ENCODE results near the gene AACS.
"Not testable (repeated sequence)": the region's sequence is repeated elsewhere in the genome, so short reads cannot be mapped to it uniquely, and the experiment has no call there.

AACS gene

GRCh38 chr12:125092872-125093680, 27.8 kb downstream of the AACS start:
- no peak for DNase-seq

GRCh38 chr12:125093681-125094330, 28.6 kb downstream of the AACS start:
- no peak for DNase-seq

- no peak for DNase-seq
Measured at GRCh38 chr12:125096894-125097293, 31.7 kb downstream of the AACS start.

DNA sequence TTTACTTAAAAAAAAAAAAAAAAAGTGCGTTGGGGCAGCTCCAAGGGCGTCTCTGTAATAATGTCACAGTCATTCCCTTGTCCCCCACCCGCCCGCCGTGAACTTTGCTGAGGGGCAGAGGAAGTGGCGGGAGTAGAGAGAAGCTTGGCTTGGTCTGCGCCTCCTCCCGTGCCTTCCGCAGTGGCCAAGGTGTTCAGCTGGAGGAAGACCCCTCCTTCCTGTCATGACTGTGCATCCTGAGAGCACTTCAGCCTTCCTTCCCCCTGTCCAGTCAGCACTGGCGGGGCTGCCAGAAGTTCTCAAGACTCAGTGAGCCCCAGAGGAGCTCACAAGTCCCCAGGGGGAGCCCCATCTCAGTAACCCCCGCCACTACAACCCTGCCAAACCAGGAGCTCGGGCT, 32.2 kb downstream of the AACS start:
- no peak for DNase-seq

DNA sequence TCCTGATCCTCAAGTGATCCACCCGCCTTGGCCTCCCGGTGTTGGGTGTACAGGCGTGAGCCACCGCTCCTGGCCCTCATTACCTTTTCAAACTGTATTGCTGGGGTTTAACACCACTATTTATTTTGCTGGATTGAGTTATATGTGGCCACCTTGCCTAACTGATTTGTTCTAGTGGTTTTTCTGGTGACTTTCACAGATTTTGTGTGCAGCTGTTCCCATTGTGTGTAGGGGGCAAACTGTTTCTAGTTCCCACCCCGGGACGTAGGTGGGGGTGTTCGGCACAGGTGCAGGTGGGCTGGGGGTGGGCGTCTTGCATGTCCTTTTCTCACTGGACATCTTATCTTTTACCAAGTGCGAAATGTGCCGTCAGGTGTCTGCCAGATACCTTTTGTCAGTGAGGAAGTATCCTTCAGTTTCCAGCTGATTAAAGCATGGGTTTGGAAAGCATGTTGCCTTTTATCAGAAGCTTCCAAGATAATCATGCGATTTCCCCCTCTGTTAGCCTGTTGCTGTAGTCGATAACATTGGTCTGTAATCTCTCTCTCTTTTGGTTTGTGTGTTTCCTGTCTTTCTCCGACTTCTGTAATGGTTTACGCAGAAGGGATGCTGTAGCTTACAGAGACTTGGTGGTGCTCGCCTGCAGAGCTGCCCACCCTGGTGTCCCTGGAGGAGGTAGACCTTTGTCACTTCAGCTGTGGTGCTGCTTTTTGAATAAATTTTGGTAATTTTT, 33.6 kb downstream of the AACS start:
- DNase-seq: no peak

- no peak for DNase-seq
Measured at GRCh38 chr12:125099409-125099782, 34.2 kb downstream of the AACS start.

GRCh38 chr12:125100551-125101434, 35.6 kb downstream of the AACS start:
- no peak for DNase-seq

GRCh38 chr12:125104982-125105381, 39.7 kb downstream of the AACS start:
- DNase-seq: no peak

DNA sequence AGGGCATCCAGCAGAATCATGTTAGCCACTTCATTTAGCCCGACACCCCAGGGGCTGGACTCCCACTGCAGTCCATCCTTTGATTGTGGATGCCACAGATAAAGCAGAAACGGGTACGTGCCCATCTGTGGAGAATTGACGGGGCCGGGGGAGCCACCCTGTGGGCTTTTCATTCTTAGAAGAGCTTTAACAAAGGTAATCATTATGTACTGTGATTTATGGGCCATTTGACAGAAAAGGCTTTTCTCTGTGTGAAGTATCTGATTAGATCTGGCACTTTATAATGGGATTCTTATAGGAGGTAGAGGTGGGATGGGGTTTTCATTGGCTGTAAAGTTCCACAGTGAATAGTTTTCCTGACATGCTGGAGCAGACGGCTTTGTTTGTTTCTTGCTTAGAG, 40.4 kb downstream of the AACS start:
- DNase-seq: no peak

DNA sequence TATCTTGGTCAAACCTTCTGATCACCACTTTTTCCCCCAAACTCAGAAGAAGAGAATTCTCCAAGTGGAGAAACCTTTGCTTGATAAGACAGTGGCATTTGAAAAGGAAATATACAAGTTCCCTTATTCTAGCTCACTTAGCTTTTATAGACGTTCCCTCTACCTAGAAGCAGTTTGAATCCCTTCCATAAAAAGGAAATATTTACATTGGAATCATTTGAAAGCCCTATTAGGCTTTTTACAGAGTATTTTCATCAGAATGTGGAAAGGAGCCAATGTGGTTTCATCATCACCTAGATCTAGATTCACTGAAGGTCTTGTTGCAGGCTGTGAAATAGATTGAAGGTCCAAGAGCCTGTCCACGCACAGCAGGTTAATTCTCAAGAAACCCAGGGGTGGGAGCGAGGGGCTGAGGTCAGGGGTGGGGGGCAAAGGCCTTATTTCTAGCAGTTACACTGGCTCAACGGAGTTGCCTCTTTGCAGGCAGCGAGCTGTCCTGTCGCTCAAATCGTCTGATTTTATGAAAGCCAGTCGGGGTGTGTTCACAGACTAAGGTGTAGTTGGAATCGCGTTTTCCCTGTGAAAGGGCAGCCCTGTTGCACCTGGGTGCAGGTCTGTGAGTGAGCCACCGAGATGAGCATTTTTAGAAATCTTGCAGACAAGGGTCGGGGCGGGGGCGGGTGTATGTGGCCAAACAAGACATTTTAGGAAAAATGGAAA, 45.6 kb downstream of the AACS start:
- no peak for DNase-seq

DNA sequence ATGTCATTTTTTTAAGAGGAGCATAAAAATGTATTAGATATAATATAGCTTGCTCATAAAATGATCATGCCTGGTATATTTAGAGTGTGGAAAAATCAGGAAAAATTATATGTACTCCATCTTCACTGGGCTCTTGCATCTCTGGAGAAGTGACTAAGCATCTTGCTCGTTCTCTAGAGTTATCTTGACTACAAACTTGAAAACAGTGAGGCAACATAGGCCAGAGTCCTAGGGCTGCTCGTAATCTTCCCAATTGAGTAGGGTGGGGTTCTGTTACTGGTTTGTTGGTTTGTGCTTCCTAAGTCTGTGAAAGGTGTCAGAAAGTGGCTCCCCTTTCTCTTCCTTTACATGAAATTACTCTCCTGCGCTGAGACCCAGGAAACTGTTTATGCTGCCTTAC, 46.2 kb downstream of the AACS start:
- no peak for DNase-seq

- DNase-seq: not testable (repeated sequence)
Measured at GRCh38 chr12:125112614-125113013, 47.4 kb downstream of the AACS start.

DNA sequence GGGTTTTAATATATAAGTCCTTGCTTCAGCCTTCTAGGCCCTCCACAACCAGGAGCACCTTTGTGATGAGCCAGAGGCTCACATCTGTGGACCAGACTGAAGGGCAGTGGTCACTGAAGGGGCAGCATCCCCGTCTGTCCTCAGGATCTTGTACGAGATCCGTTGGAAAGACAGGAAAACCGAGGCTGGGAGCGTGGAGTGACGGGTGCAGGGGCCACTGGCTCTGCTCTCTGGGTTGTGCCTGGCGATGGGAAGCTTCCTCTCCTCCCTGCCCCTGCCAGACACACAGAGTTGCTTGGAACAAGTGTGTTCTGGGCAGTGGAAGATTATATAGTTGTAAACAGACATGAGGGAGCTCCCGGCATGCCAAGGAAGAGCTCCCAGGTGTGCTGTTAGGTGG, 48.0 kb downstream of the AACS start:
- no peak for DNase-seq

- no peak for DNase-seq
Measured at GRCh38 chr12:125113789-125114188, 48.6 kb downstream of the AACS start.

DNA sequence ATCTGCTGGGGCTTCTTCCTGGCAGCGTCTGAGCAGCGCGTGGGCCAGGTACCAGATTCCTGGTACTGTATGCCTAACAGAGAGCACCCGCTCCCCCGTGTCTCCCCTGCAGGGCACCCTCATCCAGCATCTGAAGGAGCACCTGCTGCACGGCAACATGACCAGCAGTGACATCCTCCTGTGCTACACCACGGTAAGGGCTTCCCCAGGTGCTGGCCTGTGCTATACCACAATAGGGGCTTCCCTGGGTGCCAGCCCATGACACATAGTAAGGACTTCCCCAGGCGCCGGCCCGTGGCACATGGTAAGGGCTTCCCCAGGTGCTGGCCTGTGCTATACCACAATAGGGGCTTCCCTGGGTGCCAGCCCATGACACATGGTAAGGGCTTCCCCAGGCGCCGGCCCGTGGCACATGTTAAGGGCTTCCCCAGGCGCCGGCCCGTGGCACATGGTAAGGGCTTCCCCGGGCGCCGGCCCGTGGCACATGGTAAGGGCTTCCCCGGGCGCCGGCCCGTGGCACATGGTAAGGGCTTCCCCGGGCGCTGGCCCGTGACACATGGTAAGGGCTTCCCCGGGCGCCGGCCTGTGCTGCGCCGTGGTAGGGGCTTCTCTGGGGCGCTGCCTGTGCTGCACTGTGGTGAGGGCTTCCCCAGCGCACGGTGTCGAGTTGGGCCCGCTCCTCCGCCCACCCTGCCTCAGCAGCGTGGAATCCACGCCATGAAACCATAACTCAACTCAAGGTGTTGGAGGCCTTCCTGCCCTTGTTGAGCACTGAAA, 49.3 kb downstream of the AACS start:
- no peak for DNase-seq

DNA sequence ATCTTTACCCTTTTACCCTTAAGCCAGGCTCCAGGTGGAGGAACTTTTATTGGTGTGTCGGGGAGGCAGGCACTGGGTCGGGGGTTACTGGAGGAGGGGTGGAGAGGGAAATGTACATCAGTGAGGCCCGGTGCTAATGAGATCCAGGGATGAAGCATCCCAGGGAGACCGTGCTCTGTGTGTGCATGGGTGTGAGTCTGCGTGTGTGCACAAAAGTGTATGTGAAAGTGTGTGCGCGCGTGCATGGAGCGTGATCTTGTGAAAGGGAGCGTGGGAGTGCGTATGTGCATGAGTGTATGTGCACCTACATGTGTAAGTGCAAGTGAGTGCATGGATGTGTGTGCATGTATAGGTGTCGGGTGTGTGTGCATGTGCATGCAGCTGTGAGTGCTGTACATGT, 55.3 kb downstream of the AACS start:
- DNase-seq: no peak

DNA sequence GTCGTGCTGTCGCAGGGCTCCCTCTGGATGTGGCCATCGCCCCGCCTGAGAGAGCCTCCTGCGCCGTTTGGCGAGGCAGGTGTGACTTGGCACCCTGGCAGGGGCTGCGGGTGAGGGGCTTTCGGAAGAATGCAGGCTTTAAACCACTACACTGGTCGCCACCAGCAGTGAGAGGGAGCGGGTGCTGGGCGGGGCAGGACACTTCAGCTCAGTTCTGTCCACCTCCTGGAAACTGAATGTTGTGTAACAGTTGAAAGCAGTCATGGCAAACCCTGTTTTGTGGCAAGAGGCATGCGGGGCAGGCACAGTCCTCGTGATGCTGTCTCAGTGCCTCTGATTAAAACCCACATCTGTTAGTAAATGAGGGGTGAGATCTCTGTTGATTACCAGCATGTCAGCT, 55.9 kb downstream of the AACS start:
- no peak for DNase-seq

DNA sequence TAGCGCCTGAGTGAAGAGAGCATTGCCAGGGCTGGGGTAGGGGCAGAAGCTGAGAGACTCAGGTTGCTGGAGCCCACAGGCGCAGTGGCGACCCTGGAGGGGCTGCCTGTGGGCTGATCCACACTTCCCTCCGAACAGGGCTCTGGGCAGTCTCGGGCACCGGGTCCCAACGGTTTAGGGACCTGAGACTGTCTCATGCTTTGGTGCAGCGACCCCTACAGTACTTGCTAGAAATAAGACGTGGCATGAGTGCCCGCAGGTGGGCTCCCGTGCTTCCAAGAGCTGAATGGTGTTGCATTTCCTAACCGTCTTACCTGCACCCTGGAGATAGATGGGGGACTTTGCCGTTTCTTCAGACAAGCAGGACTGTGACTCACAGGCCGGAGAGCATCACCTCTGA, 57.4 kb downstream of the AACS start:
- no peak for DNase-seq

- no peak for DNase-seq
Measured at GRCh38 chr12:125124320-125124966, 59.2 kb downstream of the AACS start.

- DNase-seq: no peak
Measured at GRCh38 chr12:125125271-125125670, 60.0 kb downstream of the AACS start.

Data from stimulated activated naive CD4-positive, alpha-beta T cell treated with Interleukin-2 at 50 U/mL for 16 hours (primary cell).